ENCODE data around the gene FRMD4A.

GRCh38 chr10:13946209-13946460 is 384.6 kb downstream of the FRMD4A start:
- TF ChIP-seq CTCF (IDR thresholded peaks at IDR 0.05) (no peak), EZH2 (IDR thresholded peaks at IDR 0.05) (no peak)

Measured in neural progenitor cell (in vitro differentiated cells).